ENCODE measurements around the gene PAK5.

PAK5 gene

GRCh38 chr20:9518576-9519175, 320.2 kb downstream of the PAK5 start:
- no peak for DNase-seq (ENCODE audit: low read depth in 3 of 3)

GRCh38 chr20:9517297-9518162, 321.3 kb downstream of the PAK5 start:
- DNase-seq (ENCODE audit: low read depth in 3 of 3): no peak

GRCh38 chr20:9516234-9516871, 322.5 kb downstream of the PAK5 start:
- no peak for DNase-seq (ENCODE audit: low read depth in 3 of 3)

DNA sequence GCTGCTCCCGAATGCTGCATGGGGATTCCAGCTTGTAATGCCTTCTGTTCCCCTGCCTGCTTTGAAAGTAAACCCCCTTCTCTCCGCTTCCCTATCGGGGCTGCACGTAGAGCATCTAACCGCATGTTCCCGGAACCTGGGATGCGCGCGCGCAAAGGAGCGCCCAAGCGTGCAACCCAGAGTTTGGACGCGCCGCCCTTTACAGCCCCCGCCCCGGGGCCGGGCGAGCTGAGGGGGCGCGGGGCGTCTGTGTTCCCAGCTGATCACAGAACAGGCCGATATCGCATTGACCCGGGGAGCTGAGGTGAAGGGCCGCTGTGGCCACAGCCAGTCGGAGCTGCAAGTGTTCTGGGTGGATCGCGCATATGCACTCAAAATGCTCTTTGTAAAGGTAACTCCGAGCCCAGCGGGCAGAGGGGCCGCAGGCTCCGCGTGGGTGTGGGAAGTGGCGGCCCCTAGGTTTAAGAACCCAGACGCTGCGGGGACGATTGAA, 323.1 kb downstream of the PAK5 start:
- no peak for DNase-seq (ENCODE audit: low read depth in 3 of 3)

GRCh38 chr20:9515214-9515585, 323.7 kb downstream of the PAK5 start:
- no peak for DNase-seq (ENCODE audit: low read depth in 3 of 3)

- no peak for DNase-seq (ENCODE audit: low read depth in 3 of 3)
Measured at GRCh38 chr20:9514461-9515213, 324.2 kb downstream of the PAK5 start, which contains the start of gene LAMP5. LAMP5 (plus strand) TSS chr20:9514590; CDS start chr20:9514853, 263 bp downstream.

DNA sequence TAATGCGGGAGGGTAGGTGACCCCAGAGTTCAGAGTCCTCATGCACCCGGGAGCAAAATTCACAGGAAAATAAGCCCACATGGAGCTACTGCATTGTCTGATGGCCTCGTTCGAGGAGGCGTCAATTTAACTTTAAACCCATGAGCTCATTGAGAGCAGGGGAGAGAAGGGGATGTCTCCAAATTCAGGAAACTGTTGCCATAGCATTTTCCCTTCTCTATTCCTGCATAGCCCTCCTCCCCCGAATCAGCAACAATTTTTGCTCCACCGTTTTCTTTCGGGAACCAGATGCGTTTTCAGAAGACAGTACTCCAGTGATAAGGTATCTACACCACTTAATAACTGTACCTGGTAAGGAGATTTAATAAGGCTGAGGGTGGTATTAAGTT, 324.8 kb downstream of the PAK5 start:
- DNase-seq (ENCODE audit: low read depth in 3 of 3): no peak

DNA sequence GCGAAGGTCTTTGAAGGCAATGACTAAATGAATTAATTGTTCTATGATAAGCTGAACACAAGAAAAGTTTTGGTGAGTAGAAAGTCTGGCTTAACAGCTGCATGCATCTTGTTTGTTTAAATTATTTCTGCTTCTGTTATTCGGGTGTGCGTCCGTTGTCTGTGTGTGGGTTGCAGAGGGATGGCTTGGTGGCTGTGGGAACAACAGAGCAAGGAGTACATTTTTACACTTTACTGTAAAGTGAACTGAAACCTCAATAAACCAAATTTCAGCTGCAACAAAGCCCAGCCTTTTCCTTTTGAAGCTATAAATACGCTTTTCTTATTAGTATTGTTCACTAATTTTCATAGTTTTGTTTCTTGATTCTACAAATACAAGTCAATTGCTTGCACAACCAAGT, 328.0 kb downstream of the PAK5 start:
- DNase-seq (ENCODE audit: low read depth in 3 of 3): no peak

DNA sequence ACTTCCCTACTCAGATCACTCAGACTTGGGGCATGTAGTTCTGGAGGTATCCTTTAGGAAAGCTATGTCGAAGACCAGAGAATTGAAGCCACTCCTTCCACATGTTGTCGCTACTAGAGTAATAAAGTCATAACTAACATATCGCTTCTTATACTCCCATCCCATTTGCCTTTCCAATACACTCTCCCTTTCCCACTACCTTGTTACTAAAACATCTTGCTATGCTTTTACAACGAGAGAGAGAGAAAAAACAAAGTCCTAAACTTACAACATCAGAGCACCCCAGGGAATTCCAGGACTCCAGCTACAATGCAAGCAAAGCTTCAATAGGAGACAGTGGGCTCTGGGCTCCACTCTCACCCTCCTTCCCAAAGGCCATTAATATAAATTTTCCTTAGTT, 329.6 kb downstream of the PAK5 start:
- DNase-seq (ENCODE audit: low read depth in 3 of 3): no peak

GRCh38 chr20:9508696-9509178, 330.1 kb downstream of the PAK5 start:
- DNase-seq (ENCODE audit: low read depth in 3 of 3): no peak

DNA sequence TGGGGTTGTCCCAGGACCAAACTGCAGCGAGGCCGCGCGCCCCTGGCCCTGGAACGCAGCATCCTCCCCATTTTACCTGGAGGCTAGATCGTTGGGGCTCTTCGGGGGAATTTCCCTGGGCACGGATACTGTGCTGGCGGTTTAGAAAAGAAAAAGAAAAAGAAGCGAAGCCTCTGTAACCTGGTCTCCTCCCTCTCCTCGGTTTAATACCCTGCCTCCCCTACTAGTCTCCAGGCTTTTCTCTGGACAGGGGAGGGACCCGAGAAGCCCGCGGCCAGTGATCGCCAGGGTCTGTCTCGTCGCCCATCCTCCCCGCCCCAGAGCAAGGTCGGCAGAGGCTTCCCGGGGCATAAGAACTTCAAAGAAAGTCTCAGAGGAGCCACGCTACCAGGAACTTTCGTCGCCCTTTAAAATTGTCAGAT, 330.6 kb downstream of the PAK5 start:
- DNase-seq (ENCODE audit: low read depth in 3 of 3): no peak

GRCh38 chr20:9507544-9508239, 331.2 kb downstream of the PAK5 start:
- no peak for DNase-seq (ENCODE audit: low read depth in 3 of 3)

- no peak for DNase-seq (ENCODE audit: low read depth in 3 of 3)
Measured at GRCh38 chr20:9506964-9507369, 331.9 kb downstream of the PAK5 start.

DNA sequence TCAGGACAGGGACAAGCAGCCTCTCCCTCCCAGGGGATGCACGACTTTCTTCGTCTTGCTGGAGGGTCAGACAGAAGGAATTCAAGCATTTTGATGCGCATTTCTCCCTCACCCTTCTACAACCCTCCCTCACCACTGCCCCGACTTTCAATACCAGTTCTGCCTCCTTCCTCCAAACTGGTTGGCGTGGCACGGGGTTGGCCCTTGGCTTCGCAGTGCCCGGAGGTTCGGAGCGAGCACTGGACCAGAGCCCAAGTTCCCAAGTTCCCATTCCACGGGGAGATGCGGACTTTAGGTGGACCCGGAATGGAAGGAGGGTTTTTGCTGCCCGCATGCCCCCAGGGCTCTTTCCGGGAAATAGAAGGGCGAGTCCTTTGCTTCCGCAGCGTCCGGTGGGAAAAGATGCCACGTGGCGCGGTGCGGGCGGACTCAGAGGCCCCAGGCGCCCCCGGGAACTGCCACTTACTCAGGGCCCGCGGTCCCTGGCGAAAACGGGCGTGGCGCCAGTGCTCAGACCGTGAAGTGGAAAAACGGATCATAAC, 332.5 kb downstream of the PAK5 start:
- no peak for DNase-seq (ENCODE audit: low read depth in 3 of 3)

DNA sequence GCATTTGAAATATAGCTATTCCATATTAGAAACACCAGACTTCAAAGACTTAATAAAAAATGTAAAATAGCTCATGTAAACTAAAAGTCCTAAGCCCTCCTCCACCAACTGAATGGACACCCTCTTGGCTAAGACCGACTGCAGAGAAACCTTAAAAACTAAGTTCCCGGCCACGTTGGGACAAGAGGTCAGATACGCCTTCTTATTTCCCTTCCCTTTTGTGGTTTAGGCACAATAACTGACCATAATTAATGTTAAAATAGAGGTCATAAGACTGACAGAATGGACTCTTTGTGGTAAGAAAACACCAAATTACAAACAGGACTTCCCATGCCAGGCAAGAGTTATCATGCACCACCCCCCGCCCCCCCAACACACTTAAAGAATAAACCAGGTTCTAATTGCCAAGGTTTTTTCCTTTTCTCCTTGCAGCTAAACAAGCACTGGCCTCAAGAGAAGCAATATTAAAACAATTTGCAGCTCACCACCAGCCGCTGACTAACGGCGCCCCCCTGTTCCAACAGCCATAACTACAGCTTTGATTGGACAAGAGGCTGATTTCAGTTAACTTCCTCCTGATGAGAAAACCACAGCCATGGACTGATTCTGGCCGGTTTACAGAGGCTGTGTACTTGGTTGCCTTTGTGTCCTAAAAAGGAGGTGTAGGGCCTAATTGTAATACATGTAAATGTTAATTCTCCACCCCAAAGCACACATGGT, 335.2 kb downstream of the PAK5 start:
- DNase-seq (ENCODE audit: low read depth in 3 of 3): no peak

DNA sequence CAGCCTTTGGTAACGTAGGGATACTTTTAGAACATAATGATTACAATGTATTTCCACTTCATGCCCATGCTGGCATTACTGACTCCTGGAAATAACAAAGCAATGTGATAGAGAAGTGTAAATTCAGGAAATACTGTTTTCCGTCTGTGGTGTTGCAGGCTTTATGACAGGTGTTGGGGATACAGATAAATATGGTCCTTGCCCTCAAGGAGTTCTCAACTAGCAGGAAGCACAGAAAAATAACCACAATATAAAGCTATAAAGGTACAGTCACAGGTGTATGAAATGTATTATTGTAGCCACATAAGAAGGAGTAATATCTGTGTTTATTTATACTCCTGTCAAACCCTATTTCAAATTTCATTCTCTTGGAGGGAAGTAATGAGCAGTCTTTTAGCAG, 337.4 kb downstream of the PAK5 start:
- no peak for DNase-seq (ENCODE audit: low read depth in 3 of 3)

DNA sequence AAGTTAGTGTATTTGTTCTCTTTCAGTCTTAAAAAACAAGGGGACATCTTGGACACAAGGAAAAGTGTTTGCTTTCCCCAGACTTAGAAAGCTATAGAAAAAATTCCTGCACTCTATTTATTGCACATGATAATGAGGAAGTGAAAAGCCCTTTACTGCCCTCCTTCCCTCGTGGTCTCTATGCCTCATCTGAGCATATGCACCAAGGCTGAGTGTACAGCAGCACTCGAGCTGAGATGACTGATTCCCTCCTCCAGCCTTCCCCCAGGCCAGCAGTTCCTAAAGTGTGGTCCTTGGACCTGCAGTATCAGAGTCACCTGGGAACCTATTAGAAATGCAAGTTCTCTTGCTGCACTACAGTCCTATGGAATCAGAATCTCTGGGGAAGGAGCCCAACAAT, 338.8 kb downstream of the PAK5 start:
- DNase-seq (ENCODE audit: low read depth in 3 of 3): no peak

DNA sequence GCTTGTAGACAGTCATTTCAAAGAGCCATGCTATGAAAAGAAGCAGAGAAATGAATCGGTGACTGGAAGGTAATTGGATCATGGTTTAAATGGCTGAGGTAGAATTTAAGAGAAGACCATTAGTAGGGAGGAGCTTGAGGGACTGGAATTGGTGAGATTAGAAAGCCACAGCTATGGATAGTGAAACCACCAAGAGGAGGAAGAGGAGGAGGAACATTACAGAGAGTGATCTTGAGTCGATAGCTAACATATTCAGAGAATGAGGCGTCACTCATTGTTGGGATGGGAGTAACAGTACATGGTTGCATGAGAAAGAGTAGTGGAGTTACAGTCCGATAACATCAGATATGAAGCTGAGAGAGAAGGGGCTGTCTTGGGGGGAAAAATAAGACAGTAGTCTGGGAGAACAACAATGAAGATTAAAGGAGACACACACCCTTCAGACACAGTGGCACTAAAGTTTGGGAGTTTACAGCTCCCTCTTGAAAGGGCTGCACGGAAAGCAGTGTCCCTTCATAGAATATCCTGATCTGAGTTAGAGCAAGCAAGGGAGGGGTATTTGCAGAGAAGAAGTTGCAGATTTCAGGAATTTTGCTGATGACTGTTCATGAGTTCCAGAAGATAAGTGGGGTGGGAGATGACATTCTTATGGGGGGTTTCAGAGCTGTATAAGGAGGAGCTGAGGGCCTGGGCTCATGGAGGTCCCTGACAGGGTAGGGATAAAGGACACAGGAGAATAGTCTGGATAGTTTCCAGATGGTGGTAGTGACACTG, 339.6 kb downstream of the PAK5 start:
- no peak for DNase-seq (ENCODE audit: low read depth in 3 of 3)

GRCh38 chr20:9498322-9498721, 340.6 kb downstream of the PAK5 start:
- DNase-seq (ENCODE audit: low read depth in 3 of 3): no peak

Data from stimulated activated CD4-positive, alpha-beta T cell treated with anti-CD3 and anti-CD28 coated beads, TNF-alpha, amount 100 ng/mL, for 24 hours (primary cell).